Small intestine (tissue), 7 donors: Measurements from ENCODE around the gene NUP188. TPM values are rescaled to one million over a fixed set of nuclear protein-coding genes. Genes with fewer than 3 reads are reported as not detected.
A peak's percentile ranks its signal among the peaks of the same experiment; 100 is the strongest.

Experiments used
- DNase-seq, 2 donors: peaks; one replicate each; pipeline versions ENCODE4 v3.0.0 to v3.0.0-alpha.2; 2013
- FAIRE-seq: peaks from 2 replicates; lab custom pipeline; 2012; peaks lifted over from hg19 to GRCh38; lab: Jason Lieb, UNC
- H3K27ac ChIP-seq, 3 donors: one replicate each; pipeline ENCODE4 v1.5.1; 2013; ENCODE audit warnings: low read length in 2 of 3, mild to moderate bottlenecking in 2 of 3, control low read depth in 1 of 3, inconsistent platforms in 1 of 3, low read depth in 1 of 3, moderate library complexity in 1 of 3
- H3K27me3 ChIP-seq, 3 donors: one replicate each; pipeline ENCODE4 v1.6.1; 2013; ENCODE audit warnings: low read length in 3 of 3, inconsistent platforms in 1 of 3; ENCODE audit not compliant: control insufficient read depth in 3 of 3, insufficient read depth in 3 of 3
- H3K36me3 ChIP-seq, 3 donors: one replicate each; pipeline ENCODE4 v1.6.1; 2013; ENCODE audit warnings: low read length in 3 of 3, inconsistent platforms in 1 of 3, low read depth in 1 of 3, mild to moderate bottlenecking in 1 of 3, moderate library complexity in 1 of 3; ENCODE audit not compliant: control insufficient read depth in 3 of 3, insufficient read depth in 2 of 3
- H3K4me1 ChIP-seq, 3 donors: one replicate each; pipeline ENCODE4 v1.6.1; 2013; ENCODE audit warnings: low read length in 2 of 3, inconsistent platforms in 1 of 3, low read depth in 1 of 3, mild to moderate bottlenecking in 1 of 3, moderate library complexity in 1 of 3; ENCODE audit not compliant: control insufficient read depth in 3 of 3, insufficient read depth in 2 of 3
- H3K4me3 ChIP-seq, 3 donors: one replicate each; pipeline ENCODE4 v1.5.1; 2013; ENCODE audit warnings: low read length in 3 of 3, control low read depth in 1 of 3, inconsistent platforms in 1 of 3, low read depth in 1 of 3, mild to moderate bottlenecking in 1 of 3, moderate library complexity in 1 of 3
- H3K9me3 ChIP-seq, 2 donors: one replicate each; pipeline ENCODE4 v1.6.1; 2013; ENCODE audit warnings: low read depth in 1 of 2, low read length in 1 of 2; ENCODE audit not compliant: control insufficient read depth in 2 of 2, insufficient read depth in 1 of 2
- WGBS, 3 donors: extraction: QIAGEN DNeasy Blood & Tissue Kit; methylation state at CpG; one replicate each; pipeline ENCODE4 v1.1.7; 2013; 5-methylcytosine and 5-hydroxymethylcytosine counted together
- polyA plus RNA-seq, 4 donors: library from polyadenylated mRNA; stranded (reverse) in 3 of 4; unstranded in 1 of 4; fragments of 200-250 nt in 3 of 4; fragments of 120-200 nt in 1 of 4; gene quantifications; one replicate each; pipeline versions ENCODE4 v1.2.1 to v1.2.3, GENCODE V29; 2013
- donor health status: healthy with polysubstance abuse.
- donor health status: control.
- donor health status: control.
- donor health status: Bipolar disorder and iron deficiency.
- donor health status: healthy.

The NUP188 gene
- polyA plus RNA-seq, 4 donors = 4.9 to 28.9 (median 9.9) TPM

DNA sequence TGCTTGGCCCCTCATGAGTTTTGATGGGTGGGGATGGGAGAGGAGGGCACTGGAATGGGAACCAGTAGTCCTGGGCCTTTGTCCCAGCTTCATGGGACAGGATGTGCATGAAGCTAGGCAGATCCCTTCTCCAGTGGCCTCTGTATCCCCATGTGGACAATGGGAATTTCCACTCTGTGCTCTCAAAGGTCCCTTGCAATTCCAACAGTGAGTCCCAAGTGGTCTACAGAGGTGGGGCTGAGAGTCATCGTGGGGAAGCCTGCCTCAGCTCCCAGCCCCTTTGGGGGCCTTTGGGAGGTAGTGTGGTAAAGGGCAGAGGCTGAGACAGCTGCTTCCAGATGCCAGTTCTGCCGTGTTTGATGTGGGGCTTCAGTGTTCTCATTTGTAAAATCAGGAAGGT lies 28.6 kb upstream of the NUP188 start:
- WGBS, 3 donors = 44 to 46% (median 46%) methylated on average over 2 of the region's 2 CpGs
- no peaks in the 10 kb centered on the region for H3K27me3 ChIP-seq

DNA sequence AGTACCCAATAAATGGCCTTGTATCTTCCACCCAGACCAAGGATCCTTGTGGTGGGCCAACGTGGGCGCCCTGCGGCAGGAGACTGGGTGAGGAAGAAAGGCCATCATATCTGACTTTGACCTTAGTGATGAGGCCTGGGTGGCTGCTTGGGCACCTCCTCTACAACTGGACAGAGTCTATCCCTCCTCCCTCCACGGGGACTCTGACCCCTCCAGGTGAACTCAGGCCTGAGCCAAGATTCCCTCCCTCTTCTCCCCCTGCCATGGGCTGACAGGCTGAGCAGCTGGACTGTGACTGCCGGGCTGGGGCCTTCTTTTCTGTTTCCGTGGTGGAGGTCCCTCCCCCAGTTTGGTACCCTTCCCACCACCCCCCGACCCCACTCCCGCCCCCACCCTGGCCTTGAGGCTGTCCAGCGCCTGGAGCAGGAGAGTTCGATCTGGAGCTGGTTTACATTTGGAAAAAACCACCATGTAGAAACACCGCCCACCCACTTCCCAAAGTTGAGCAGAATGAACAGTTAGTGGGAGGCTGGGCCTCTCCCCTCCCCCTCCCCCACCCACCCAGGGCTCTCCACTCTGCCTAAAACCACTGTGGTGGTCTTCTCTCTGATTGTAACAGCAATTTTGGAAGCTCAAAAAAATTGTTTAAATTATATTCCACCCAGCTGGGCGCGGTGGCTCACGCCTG lies 28.0 kb upstream of the NUP188 start:
- no peak overlapping the region for H3K4me3 ChIP-seq
- FAIRE-seq = no peak
- DNase-seq = peak; percentile 65 to 76
- no peaks in the 10 kb centered on the region for H3K9me3 ChIP-seq
- peak overlapping the region; percentile 42 to 72 (median 43) for H3K27ac ChIP-seq
- peaks cover 0 to 22% (median 0%) of the 10 kb centered on the region in 3 donors for H3K4me1 ChIP-seq
- 64 to 67% (median 66%) methylated on average over 14 of the region's 14 CpGs for WGBS, 3 donors
- peaks cover 2 to 39% (median 2%) of the 10 kb centered on the region in 3 donors for H3K36me3 ChIP-seq
- H3K27me3 ChIP-seq = no peaks in the 10 kb centered on the region

More for the DNA sequence above, 28.6 kb upstream of the NUP188 start:
- peak overlapping the region in 2 of 3 donors; percentile 42 to 72 for H3K27ac ChIP-seq
- no peaks in the 10 kb centered on the region for H3K9me3 ChIP-seq
- FAIRE-seq (no peak), DNase-seq (no peak)
- H3K36me3 ChIP-seq = peaks cover 2 to 45% (median 2%) of the 10 kb centered on the region in 3 donors
- no peak overlapping the region for H3K4me3 ChIP-seq
- peaks cover 0 to 22% (median 0%) of the 10 kb centered on the region in 3 donors for H3K4me1 ChIP-seq

- no peaks in the 10 kb centered on the region for H3K9me3 ChIP-seq
- peaks cover 0 to 22% (median 0%) of the 10 kb centered on the region in 3 donors for H3K4me1 ChIP-seq
- peaks cover 2 to 31% (median 2%) of the 10 kb centered on the region in 3 donors for H3K36me3 ChIP-seq
- H3K4me3 ChIP-seq = peak within 1 kb of the TSS in 1 of 3 donors; percentile 68
- 65 to 76% (median 67%) methylated on average over 13 of the region's 13 CpGs for WGBS, 3 donors
- DNase-seq (peak in 1 of 2 donors; percentile 18), FAIRE-seq (no peak)
- H3K27me3 ChIP-seq = no peaks in the 10 kb centered on the region
- peak within 1 kb of the TSS; percentile 6 to 78 (median 63) for H3K27ac ChIP-seq
These were observed 27.0 kb upstream of the NUP188 start, which contains the start of gene PHYHD1 for GRCh38 chr9:128920381-128921058. Gene PHYHD1, plus strand, starts transcription at chr9:128920982. Its CDS starts 1,342 bp downstream, at chr9:128922324.

GRCh38 chr9:128921881-128922763 lies 25.4 kb upstream of the NUP188 start:
- 16 to 32% (median 26%) methylated on average over 30 to 32 of the region's 32 CpGs for WGBS, 3 donors
- DNase-seq = peak in 1 of 2 donors; percentile 76
- Histone ChIP-seq H3K4me3 (peak overlapping the region in 2 of 3 donors; percentile 9 to 68), H3K27me3 (no peaks in the 10 kb centered on the region), H3K4me1 (peaks cover 0 to 22% (median 0%) of the 10 kb centered on the region in 3 donors), H3K27ac (peak overlapping the region; percentile 6 to 78 (median 52)), H3K9me3 (no peaks in the 10 kb centered on the region), H3K36me3 (peaks cover 0 to 19% (median under 1%) of the 10 kb centered on the region in 3 donors)
- FAIRE-seq = no peak

GRCh38 chr9:128923493-128923883 lies 24.0 kb upstream of the NUP188 start:
- FAIRE-seq (no peak), DNase-seq (no peak)
- WGBS, 3 donors = 87 to 89% (median 88%) methylated on average over 6 of the region's 6 CpGs
- peaks cover 0 to 7% (median 0%) of the 10 kb centered on the region in 3 donors for H3K36me3 ChIP-seq
- no peaks in the 10 kb centered on the region for H3K27me3 ChIP-seq
- no peak overlapping the region for H3K27ac ChIP-seq
- peaks cover 0 to 22% (median 0%) of the 10 kb centered on the region in 3 donors for H3K4me1 ChIP-seq
- H3K4me3 ChIP-seq = no peak overlapping the region
- H3K9me3 ChIP-seq = no peaks in the 10 kb centered on the region

DNA sequence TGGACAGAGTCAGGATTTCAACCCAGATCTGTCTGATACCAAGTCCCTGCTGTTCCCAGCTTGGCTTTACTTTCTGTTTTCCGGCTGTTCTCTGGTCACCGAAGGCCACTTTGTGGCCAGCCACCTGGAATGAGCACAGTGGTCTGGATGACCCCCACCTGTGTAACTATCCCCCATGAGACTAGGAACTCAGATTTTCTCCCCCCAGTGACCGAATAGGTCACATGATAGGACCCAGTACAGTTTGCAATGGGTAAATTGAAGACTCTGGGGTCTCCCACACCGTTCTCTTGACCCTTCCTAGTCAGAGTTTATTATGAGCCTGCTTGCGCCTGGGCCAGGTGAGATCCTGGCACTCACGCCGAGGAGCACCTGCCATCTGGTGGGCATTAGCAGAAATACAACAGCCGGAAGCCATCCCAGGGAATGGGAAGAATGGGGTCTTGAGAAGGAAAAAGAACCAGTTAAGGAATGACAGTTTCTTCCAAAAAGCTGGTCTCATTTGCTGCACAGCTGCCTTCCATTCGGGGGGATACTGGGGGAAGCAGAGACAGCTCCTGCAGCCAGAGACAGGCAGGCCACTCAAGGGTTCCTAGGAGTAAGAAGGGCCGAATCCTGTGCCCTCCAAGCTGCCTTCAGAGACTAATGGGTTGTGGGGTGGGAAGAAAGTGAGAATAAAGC lies 19.6 kb upstream of the NUP188 start:
- FAIRE-seq = no peak

GRCh38 chr9:128928624-128929023 lies 18.9 kb upstream of the NUP188 start:
- FAIRE-seq (no peak), DNase-seq (no peak)
- Histone ChIP-seq H3K27ac (no peak overlapping the region), H3K4me3 (no peak overlapping the region), H3K9me3 (no peaks in the 10 kb centered on the region), H3K27me3 (no peaks in the 10 kb centered on the region), H3K4me1 (no peaks in the 10 kb centered on the region), H3K36me3 (peaks cover 0 to 3% (median 0%) of the 10 kb centered on the region in 3 donors)
- 68 to 82% (median 76%) methylated on average over 2 of the region's 2 CpGs for WGBS, 3 donors

More for the DNA sequence above, 19.6 kb upstream of the NUP188 start:
- Histone ChIP-seq H3K4me1 (no peaks in the 10 kb centered on the region), H3K27ac (no peak overlapping the region), H3K36me3 (peaks cover 0 to 3% (median 0%) of the 10 kb centered on the region in 3 donors), H3K9me3 (no peaks in the 10 kb centered on the region), H3K27me3 (no peaks in the 10 kb centered on the region), H3K4me3 (no peak overlapping the region)
- DNase-seq = peak; percentile 54 to 68
- WGBS, 3 donors = 22 to 33% (median 23%) methylated on average over 10 of the region's 10 CpGs
